ENCODE data around the gene FYB1. TPM values are rescaled to one million over a fixed set of nuclear protein-coding genes. Genes with fewer than 3 reads are reported as not detected.

Gene FYB1
- total and polyA plus RNA-seq, 2 of the 8 experiments (the other 6 are each of a cell fraction or from before 2014, with no cell fraction given): not detected

DNA sequence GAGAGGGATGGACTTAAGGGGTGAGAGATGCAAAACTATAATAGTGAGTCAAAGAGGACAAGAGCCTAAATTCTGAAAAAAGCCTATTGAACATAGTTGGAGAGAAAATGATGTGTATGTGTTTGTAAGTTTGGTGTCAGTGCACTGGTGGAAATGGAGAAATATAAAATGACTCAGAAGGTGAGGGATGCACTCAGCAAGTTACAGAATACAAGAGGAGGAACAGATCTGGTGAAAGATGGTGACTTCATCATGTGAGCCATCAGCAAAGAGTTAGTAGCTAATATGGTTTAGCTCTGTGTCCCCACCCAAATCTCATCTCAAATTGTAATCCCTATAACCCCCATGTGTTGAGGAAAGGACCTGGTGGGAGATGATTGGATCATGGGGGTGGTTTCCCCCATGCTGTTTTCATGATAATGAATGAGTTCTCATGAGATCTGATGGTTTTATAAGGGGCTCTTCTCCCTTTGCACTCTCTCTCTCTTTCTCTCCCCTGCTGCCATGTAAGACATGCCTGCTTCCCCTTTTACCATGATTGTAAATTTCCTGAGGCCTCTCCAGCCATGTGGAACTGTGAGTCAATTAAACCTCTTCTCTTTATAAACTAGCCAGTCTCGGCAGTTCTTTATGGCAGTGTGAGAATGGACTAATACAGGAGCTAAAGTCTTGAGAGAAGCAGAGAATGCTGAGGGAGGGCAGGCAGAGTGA is 30.4 kb upstream of the FYB1 start:
- no peaks in the 10 kb centered on the region for H3K79me1 ChIP-seq (ENCODE audit: low read depth, low read length)
- H2BK5ac ChIP-seq (ENCODE audit: low read depth, low read length): no peak overlapping the region
- H2BK120ac ChIP-seq (replicated peaks; ENCODE audit: low read depth, low read length): no peak overlapping the region
- no peaks in the 10 kb centered on the region; the same call in 1 of the 2 replicates for H3K23me2 ChIP-seq (ENCODE audit: low read depth, low read length)
- H3K4me1 ChIP-seq (replicated peaks in 1 of 4; ENCODE audit: control insufficient read depth in 3 of 4, insufficient read depth in 4 of 4, low read length in 3 of 4): no peaks in the 10 kb centered on the region
- no peak overlapping the region for H3K4me3 ChIP-seq (ENCODE audit: extremely low read depth in 1 of 4, insufficient read depth in 2 of 4, low read depth in 3 of 4, low read length in 4 of 4)
- H3K27me3 ChIP-seq (replicated peaks in 1 of 4; ENCODE audit: control insufficient read depth in 3 of 4, extremely low read depth in 1 of 4, insufficient read depth in 3 of 4, low read length in 3 of 4): no peaks in the 10 kb centered on the region
- DNase-seq (ENCODE audit: low read depth in 1 of 2, low spot score in 2 of 2) (no peak), FAIRE-seq (no peak)
- no peaks in the 10 kb centered on the region for H3K79me2 ChIP-seq (ENCODE audit: control insufficient read depth in 1 of 2, insufficient read depth in 2 of 2, low read length in 2 of 2)
- no peak overlapping the region for H3K14ac ChIP-seq (ENCODE audit: insufficient read length)
- no peaks in the 10 kb centered on the region for H4K20me1 ChIP-seq (replicated peaks in 1 of 2; ENCODE audit: control insufficient read depth in 1 of 2, insufficient read depth in 2 of 2, low read length in 2 of 2)
- H2AFZ ChIP-seq (ENCODE audit: low read length): no peak overlapping the region
- no peak overlapping the region for H3K4ac ChIP-seq (replicated peaks; ENCODE audit: insufficient read length, low read depth, low read length)
- H3K18ac ChIP-seq (ENCODE audit: extremely low read depth, low read length): no peak overlapping the region
- no peak overlapping the region for H2BK20ac ChIP-seq (ENCODE audit: low read length)
- CTCF ChIA-PET (ENCODE audit: partially characterized antibody): interaction anchor here (0.7 to 1.9 kb wide), 3 partner anchors 32 to 33 kb away, joined by 3 to 6 read pairs (median 3); no protein-coding TSS in a partner anchor
- no peak overlapping the region for H3K4me2 ChIP-seq (ENCODE audit: insufficient read depth in 1 of 2, low read depth in 2 of 2, low read length in 2 of 2)
- TF ChIP-seq TAF1 (IDR thresholded peaks at IDR 0.05; ENCODE audit: low read depth, low read length) (no peak), KDM5A (IDR thresholded peaks at IDR 0.05; ENCODE audit: low read length) (no peak), POU5F1 (IDR thresholded peaks at IDR 0.05; ENCODE audit: low read depth, low read length) (no peak), FOSL1 (IDR thresholded peaks at IDR 0.05; ENCODE audit: insufficient read depth, low read depth, low read length) (no peak), ASH2L (IDR thresholded peaks at IDR 0.05; ENCODE audit: low read length) (no peak), RFX5 (IDR thresholded peaks at IDR 0.05; ENCODE audit: borderline replicate concordance, low read depth, low read length) (no peak), SIN3A (conservative IDR thresholded peaks at IDR 0.05 in 1 of 2, IDR thresholded peaks at IDR 0.05 in 1 of 2; ENCODE audit: low read depth in 1 of 2, low read length in 2 of 2) (no peak), CBX8 (IDR thresholded peaks at IDR 0.05; ENCODE audit: borderline replicate concordance, low read depth, low read length) (no peak), RXRA (IDR thresholded peaks at IDR 0.05; ENCODE audit: insufficient read depth, low read depth, low read length) (no peak), SAP30 (IDR thresholded peaks at IDR 0.05; ENCODE audit: insufficient read depth, insufficient replicate concordance, low read length) (no peak)
- TF ChIP-seq, protein P1, sequence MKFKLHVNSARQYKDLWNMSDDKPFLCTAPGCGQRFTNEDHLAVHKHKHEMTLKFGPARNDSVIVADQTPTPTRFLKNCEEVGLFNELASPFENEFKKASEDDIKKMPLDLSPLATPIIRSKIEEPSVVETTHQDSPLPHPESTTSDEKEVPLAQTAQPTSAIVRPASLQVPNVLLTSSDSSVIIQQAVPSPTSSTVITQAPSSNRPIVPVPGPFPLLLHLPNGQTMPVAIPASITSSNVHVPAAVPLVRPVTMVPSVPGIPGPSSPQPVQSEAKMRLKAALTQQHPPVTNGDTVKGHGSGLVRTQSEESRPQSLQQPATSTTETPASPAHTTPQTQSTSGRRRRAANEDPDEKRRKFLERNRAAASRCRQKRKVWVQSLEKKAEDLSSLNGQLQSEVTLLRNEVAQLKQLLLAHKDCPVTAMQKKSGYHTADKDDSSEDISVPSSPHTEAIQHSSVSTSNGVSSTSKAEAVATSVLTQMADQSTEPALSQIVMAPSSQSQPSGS (IDR thresholded peaks at IDR 0.05; ENCODE audit: low read length): no peak
- H4K5ac ChIP-seq (ENCODE audit: insufficient read length, low read depth, low read length): no peak overlapping the region
- no peaks in the 10 kb centered on the region for H3K36me3 ChIP-seq (ENCODE audit: control insufficient read depth in 2 of 4, insufficient read depth in 4 of 4, low read length in 3 of 4)
- H2AK5ac ChIP-seq (ENCODE audit: low read depth, low read length): no peak overlapping the region
- no peak overlapping the region for H4K91ac ChIP-seq (replicated peaks; ENCODE audit: insufficient read length, low read length)
- H2BK12ac ChIP-seq (ENCODE audit: low read depth, low read length): no peak overlapping the region
- H3K56ac ChIP-seq (replicated peaks; ENCODE audit: insufficient read length, low read depth, low read length): no peak overlapping the region
- 77% methylated on average over 1 of the region's 1 CpG; no CpG with 5 or more reads in 1 of the 2 experiments for WGBS, 2 experiments (ENCODE audit: extremely low coverage in 1 of 2, insufficient coverage in 1 of 2, insufficient read length in 1 of 2, insufficient replicate concordance in 2 of 2, low coverage in 1 of 2, low lambda C conversion rate in 2 of 2, missing lambda C conversion rate in 1 of 2)
- H4K8ac ChIP-seq (ENCODE audit: extremely low read depth, insufficient read depth, low read length): no peak overlapping the region
- no peak overlapping the region for H3K9ac ChIP-seq (replicated peaks in 1 of 4; ENCODE audit: extremely low read depth in 1 of 4, low read depth in 3 of 4, low read length in 3 of 4)
- no peak overlapping the region for H2BK15ac ChIP-seq (ENCODE audit: low read length)
- no peaks in the 10 kb centered on the region; a peak in 1 of 4 replicates for H3K9me3 ChIP-seq (ENCODE audit: insufficient read depth in 2 of 2, low read depth in 1 of 2, low read length in 1 of 2)
- H3K23ac ChIP-seq (ENCODE audit: insufficient read length): no peak overlapping the region
- H3K27ac ChIP-seq (ENCODE audit: low read depth, low read length): no peak overlapping the region
- POLR2A ChIA-PET (ENCODE audit: partially characterized antibody): no interaction called here

Measured in H1 (cell line).